Panc1 (cell line): ENCODE measurements around the gene NT5DC1.

Source experiments
- CTCF ChIP-seq: fragments of 450-650 bp; IDR thresholded peaks from 2 replicates; pipeline ENCODE4 v1.5.1; 2017; ENCODE audit warnings: mild to moderate bottlenecking
- POLR2AphosphoS5 ChIP-seq: IDR thresholded peaks from 2 replicates; pipeline ENCODE4 v1.6.1; 2012; ENCODE audit warnings: mild to moderate bottlenecking, low read depth, low read length, moderate library complexity
- SIN3A ChIP-seq: IDR thresholded peaks from 2 replicates; pipeline ENCODE4 v1.6.1; 2012; ENCODE audit warnings: low read depth, mild to moderate bottlenecking, low read length, moderate library complexity, borderline replicate concordance; ENCODE audit not compliant: insufficient read depth
- TCF7L2 ChIP-seq: IDR thresholded peaks from 2 replicates; pipeline ENCODE4 v1.6.1; 2011; ENCODE audit warnings: mild to moderate bottlenecking, low read depth, low read length, inconsistent platforms
- TF ChIP-seq, protein P1 (sequence below), 2 experiments: IDR thresholded peaks; 2 replicates each; pipeline ENCODE4 v1.6.1; 2011 to 2012; ENCODE audit warnings: low read depth in 2 of 2, control low read depth in 1 of 2, low read length in 1 of 2, mild to moderate bottlenecking in 1 of 2, moderate library complexity in 1 of 2; ENCODE audit not compliant: insufficient read depth in 1 of 2

DNA sequence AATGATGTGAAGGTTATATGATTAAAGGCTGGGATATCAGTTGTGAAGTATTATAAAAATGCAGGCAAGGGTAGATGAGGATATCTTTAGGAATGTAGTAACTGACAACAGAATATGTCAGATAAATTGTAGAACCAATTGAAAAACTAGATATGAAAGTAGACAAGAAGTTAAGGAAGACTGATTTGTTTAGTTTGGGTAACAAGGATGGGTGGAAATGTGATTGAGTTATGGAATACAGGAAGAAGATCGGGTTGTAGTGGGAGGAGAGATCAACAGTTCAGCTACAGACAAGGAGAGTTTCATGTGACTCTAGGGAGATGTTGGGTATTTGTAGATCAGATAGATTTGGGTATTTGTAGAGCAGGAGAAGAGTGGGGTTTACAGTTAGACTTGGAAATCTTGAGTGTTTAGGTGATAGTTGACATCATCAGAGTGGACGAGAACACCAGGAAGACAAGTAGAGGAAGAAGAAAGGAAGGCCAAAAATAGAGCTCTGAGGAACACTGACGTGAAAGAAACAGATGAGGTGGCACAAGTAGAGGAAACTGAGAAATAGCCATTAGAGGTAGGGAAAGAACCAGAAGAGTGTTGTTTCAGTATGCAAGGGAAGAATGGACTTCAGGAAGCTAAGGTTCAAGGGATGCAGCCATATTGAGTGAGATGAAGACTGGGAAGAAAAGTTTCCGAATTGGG lies 191.2 kb downstream of the NT5DC1 start:
- TF ChIP-seq POLR2AphosphoS5 (no peak), CTCF (no peak), TCF7L2 (no peak), SIN3A (no peak)
- TF ChIP-seq, protein P1, sequence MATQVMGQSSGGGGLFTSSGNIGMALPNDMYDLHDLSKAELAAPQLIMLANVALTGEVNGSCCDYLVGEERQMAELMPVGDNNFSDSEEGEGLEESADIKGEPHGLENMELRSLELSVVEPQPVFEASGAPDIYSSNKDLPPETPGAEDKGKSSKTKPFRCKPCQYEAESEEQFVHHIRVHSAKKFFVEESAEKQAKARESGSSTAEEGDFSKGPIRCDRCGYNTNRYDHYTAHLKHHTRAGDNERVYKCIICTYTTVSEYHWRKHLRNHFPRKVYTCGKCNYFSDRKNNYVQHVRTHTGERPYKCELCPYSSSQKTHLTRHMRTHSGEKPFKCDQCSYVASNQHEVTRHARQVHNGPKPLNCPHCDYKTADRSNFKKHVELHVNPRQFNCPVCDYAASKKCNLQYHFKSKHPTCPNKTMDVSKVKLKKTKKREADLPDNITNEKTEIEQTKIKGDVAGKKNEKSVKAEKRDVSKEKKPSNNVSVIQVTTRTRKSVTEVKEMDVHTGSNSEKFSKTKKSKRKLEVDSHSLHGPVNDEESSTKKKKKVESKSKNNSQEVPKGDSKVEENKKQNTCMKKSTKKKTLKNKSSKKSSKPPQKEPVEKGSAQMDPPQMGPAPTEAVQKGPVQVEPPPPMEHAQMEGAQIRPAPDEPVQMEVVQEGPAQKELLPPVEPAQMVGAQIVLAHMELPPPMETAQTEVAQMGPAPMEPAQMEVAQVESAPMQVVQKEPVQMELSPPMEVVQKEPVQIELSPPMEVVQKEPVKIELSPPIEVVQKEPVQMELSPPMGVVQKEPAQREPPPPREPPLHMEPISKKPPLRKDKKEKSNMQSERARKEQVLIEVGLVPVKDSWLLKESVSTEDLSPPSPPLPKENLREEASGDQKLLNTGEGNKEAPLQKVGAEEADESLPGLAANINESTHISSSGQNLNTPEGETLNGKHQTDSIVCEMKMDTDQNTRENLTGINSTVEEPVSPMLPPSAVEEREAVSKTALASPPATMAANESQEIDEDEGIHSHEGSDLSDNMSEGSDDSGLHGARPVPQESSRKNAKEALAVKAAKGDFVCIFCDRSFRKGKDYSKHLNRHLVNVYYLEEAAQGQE (IDR thresholded peaks at IDR 0.05; ENCODE audit: insufficient read depth in 1 of 2, low read depth in 2 of 2, low read length in 1 of 2) = no peak
